Activated CD4-positive, alpha-beta T cell treated with anti-CD3 and anti-CD28 coated beads, Interleukin-2, amount 10 ng/mL, durations not matched to agents 24 days and 14 days (primary cell): Measurements from ENCODE around the gene SNCAIP. TPM values are rescaled to one million over a fixed set of nuclear protein-coding genes. Genes with fewer than 3 reads are reported as not detected.

Source experiments
- DNase-seq: peaks from one replicate; pipeline ENCODE4 v3.0.0; 2022
- H3K27ac Mint-ChIP-seq: one replicate; pipeline ENCODE4 v1.8.0; 2022; ENCODE audit warnings: mild to moderate bottlenecking, mixed read lengths
- H3K27me3 Mint-ChIP-seq: one replicate; pipeline ENCODE4 v1.8.0; 2022; ENCODE audit warnings: mixed read lengths
- H3K36me3 Mint-ChIP-seq: one replicate; pipeline ENCODE4 v1.8.0; 2022; ENCODE audit warnings: low read depth, mild to moderate bottlenecking, mixed read lengths
- H3K4me1 Mint-ChIP-seq: one replicate; pipeline ENCODE4 v1.8.0; 2021; ENCODE audit warnings: mixed read lengths
- H3K4me3 Mint-ChIP-seq: one replicate; pipeline ENCODE4 v1.8.0; 2022; ENCODE audit warnings: mild to moderate bottlenecking, moderate library complexity, mixed read lengths
- H3K9me3 Mint-ChIP-seq: one replicate; pipeline ENCODE4 v1.8.0; 2021; ENCODE audit warnings: mixed read lengths
- intact Hi-C: fragments of 100-400 bp; cut with micrococcal nuclease; formaldehyde crosslinking; loops from one replicate; pipeline ENCODE4 v1.15.1; 2023
- total RNA-seq: library from RNA; stranded (reverse); gene quantifications from 2 replicates; pipeline ENCODE4 v1.2.3, GENCODE V29; 2022

The SNCAIP gene
- total RNA-seq, 1 donor from 2014 or later: not detected

- intact Hi-C loops: no loop called here
Observed at GRCh38 chr5:122300374-122300773, 11.7 kb upstream of the SNCAIP start.

DNA sequence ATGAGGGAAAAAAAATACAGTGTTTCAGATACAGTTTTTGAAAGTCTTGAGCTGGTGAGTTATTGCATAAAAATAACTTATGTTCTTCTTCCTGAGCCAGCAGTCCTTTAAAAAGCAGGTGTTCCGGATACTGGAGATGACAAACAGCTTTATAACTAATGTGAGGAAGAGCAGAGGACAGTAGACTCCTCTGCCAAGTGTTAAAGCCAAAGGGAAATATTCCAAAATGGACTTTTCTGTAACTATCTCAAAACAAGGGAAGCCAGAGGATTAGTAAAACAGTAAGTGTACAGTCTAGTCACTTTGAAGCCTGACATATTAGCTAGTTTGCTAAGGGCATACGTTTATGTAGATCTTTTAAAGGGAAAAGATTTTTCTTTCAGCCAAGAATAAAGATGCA is 11.0 kb upstream of the SNCAIP start:
- H3K9me3 Mint-ChIP-seq: no peaks in the 10 kb centered on the region
- DNase-seq: no peak
- no peaks in the 10 kb centered on the region for H3K4me1 Mint-ChIP-seq
- H3K27ac Mint-ChIP-seq: no peak overlapping the region
- intact Hi-C loops: no loop called here
- H3K27me3 Mint-ChIP-seq: no peaks in the 10 kb centered on the region
- H3K36me3 Mint-ChIP-seq: no peaks in the 10 kb centered on the region
- H3K4me3 Mint-ChIP-seq: no peak overlapping the region

More at GRCh38 chr5:122300374-122300773, 11.7 kb upstream of the SNCAIP start:
- no peak overlapping the region for H3K4me3 Mint-ChIP-seq
- H3K27ac Mint-ChIP-seq: no peak overlapping the region
- no peaks in the 10 kb centered on the region for H3K4me1 Mint-ChIP-seq
- no peaks in the 10 kb centered on the region for H3K9me3 Mint-ChIP-seq
- no peak for DNase-seq
- H3K36me3 Mint-ChIP-seq: no peaks in the 10 kb centered on the region
- no peaks in the 10 kb centered on the region for H3K27me3 Mint-ChIP-seq

DNA sequence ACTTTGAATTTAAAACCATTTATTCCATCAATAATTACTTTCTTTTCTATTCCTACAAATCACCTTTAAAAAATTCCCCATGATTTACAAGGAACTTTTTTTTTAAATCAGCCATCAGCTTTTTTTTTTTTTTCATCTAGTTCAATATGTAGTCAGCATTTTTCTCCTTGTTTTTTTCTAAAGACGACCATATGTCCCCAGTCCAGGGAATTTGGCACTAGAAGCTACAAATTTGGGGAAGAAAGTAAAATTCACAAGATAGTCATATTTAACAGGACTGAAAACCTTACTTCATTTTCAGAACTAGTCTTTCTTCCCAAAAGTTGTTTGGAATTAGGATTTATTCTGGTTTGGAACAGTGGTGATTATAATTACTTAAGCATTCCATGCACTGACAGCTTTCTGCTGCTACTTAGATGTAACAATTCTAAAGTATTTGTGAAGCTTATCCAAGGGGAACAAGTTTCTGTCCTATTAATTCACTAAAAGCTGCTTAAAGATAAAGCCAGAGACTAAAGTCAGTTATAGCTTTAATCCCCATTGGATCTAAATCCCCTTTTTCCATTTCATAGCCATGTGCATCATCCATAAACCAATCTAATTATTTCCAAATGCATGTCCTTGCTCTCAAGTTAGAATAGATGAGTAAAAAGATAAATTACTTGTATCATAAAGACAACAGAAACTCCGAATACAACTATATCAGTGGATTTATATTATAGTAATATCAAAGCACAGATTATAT is 7.4 kb upstream of the SNCAIP start:
- peaks cover 7% of the 10 kb centered on the region for H3K27me3 Mint-ChIP-seq
- no peaks in the 10 kb centered on the region for H3K4me1 Mint-ChIP-seq
- intact Hi-C loops: no loop called here

DNA sequence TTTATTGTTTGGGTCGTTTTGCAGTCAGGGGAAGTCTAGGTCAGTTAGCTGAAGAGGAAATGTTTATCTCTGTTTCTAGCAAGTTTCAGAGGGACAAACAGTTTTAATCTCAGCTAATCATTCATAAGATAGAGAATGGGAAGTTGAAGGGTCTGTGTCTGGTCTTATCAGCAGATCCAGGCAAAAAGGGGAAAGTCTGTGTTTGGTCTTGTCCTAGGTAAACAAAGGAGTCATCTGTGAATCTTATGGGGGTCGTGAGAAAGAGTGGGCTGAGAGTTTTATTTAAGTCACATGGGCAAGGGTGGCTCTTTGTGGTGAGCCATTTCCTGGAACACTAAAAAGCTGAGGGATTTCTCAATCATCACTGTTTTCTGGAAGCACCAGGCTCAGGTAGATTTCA is 5.6 kb upstream of the SNCAIP start:
- no peaks in the 10 kb centered on the region for H3K4me1 Mint-ChIP-seq
- no peak overlapping the region for H3K4me3 Mint-ChIP-seq
- no peak for DNase-seq
- H3K27me3 Mint-ChIP-seq: peaks cover 24% of the 10 kb centered on the region
- no peak overlapping the region for H3K27ac Mint-ChIP-seq
- no peaks in the 10 kb centered on the region for H3K36me3 Mint-ChIP-seq
- no peaks in the 10 kb centered on the region for H3K9me3 Mint-ChIP-seq
- intact Hi-C loops: no loop called here

More for the DNA sequence above, 7.4 kb upstream of the SNCAIP start:
- H3K36me3 Mint-ChIP-seq: no peaks in the 10 kb centered on the region
- H3K9me3 Mint-ChIP-seq: no peaks in the 10 kb centered on the region
- H3K4me3 Mint-ChIP-seq: no peak overlapping the region
- no peak for DNase-seq
- no peak overlapping the region for H3K27ac Mint-ChIP-seq

DNA sequence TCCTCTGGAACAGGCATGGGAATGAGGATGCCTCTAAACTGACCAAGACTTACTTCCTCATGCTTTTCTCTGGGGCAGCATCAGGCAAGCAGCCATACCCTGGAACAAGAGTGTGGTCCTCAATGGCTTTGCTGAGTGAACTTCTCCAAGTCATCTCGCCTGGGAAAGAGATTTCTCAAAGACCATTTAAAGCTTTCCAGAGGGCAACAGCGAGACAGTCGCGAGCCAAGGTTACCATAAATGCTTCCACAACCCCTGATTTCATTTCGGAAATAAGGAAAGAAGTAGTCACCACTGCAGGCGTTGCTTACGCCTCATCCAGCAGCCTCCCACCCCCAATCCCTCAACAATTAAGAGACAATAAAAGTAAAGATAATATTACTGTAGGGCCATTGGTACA is 1.1 kb upstream of the SNCAIP start:
- H3K27me3 Mint-ChIP-seq: peaks cover 50% of the 10 kb centered on the region

DNA sequence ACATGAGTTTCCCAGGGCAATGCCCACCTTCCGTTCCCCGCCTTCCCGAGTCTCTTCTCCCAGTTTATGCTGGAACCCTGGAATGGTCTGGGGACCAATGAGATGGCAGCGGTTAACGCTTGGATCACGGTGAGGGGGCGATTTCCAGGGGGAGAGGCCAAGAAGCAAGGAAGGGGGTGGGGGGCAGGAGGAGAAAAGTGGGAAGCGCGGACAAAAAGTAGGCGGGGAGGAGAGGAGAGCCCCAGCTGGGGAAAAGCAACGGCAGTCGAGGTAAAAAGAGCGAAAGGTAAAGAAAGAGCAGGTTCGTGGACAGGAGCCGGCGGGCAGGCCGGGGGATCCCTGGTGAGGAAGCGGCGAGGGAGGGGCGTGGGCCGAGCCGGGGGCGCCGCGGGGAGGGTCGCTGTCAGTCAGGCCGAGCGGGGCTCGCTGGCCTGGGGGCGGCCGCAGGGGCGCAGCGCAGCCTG is 508 bp upstream of the SNCAIP start:
- H3K27me3 Mint-ChIP-seq: peaks cover 53% of the 10 kb centered on the region
- H3K36me3 Mint-ChIP-seq: no peaks in the 10 kb centered on the region
- no peak overlapping the region for H3K4me3 Mint-ChIP-seq
- no peak for DNase-seq
- peaks cover 2% of the 10 kb centered on the region for H3K4me1 Mint-ChIP-seq
- no peaks in the 10 kb centered on the region for H3K9me3 Mint-ChIP-seq
- intact Hi-C loops: loop anchor here (5.0 kb wide), 1 partner anchor 786 kb away; no protein-coding TSS in a partner anchor
- no peak overlapping the region for H3K27ac Mint-ChIP-seq

More for the DNA sequence above, 1.1 kb upstream of the SNCAIP start:
- no peak overlapping the region for H3K27ac Mint-ChIP-seq
- peaks cover 2% of the 10 kb centered on the region for H3K4me1 Mint-ChIP-seq
- no peaks in the 10 kb centered on the region for H3K9me3 Mint-ChIP-seq
- H3K36me3 Mint-ChIP-seq: no peaks in the 10 kb centered on the region
- intact Hi-C loops: loop anchor here (5.0 kb wide), 1 partner anchor 786 kb away; no protein-coding TSS in a partner anchor
- no peak overlapping the region for H3K4me3 Mint-ChIP-seq
- DNase-seq: no peak

DNA sequence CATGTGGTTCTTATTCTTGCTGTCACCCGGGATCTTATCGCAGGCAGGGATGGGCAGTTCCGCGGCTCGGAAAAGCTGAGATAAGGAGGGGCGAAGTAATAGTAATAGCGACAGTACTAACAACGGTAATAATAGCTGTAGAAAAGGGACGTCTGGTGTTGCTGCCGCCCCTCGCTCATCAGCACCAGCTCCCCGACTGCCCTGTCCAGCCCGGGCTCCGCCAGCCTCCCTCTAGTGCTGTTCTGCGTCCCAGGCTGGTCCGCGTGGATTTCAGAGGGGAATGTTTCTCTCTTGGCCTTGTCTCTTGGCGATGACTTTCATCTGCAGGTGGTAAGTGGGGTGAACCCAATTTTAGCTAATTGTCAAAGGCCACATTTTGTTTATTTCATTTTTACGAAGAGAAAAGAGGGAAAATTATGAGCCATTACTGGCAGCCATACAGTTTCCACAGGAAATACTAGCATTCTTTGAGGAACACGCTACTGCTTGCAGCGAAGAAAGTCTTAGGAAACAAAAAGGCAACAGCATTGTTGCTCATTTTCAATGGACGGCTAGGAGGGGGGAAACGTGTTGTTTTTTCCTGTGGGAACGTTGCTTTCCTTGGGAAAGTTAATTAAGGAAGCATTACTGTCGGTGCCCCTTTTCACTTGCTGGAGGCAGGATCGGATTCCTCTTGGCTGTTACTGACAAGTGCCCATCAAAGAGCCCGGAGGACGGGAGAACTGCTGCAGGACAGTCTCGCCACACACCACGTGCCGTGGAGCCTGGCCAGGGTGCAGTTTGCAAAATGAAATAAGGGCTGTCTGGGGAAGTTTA is 762 bp downstream of the SNCAIP start:
- Mint-ChIP-seq H3K27me3 (peaks cover 51% of the 10 kb centered on the region), H3K36me3 (no peaks in the 10 kb centered on the region), H3K4me3 (peak overlapping the region; percentile 21), H3K9me3 (no peaks in the 10 kb centered on the region), H3K27ac (no peak overlapping the region), H3K4me1 (peaks cover 2% of the 10 kb centered on the region)
- intact Hi-C loops: loop anchor here (5.0 kb wide), 1 partner anchor 785 kb away; no protein-coding TSS in a partner anchor
- DNase-seq: no peak

DNA sequence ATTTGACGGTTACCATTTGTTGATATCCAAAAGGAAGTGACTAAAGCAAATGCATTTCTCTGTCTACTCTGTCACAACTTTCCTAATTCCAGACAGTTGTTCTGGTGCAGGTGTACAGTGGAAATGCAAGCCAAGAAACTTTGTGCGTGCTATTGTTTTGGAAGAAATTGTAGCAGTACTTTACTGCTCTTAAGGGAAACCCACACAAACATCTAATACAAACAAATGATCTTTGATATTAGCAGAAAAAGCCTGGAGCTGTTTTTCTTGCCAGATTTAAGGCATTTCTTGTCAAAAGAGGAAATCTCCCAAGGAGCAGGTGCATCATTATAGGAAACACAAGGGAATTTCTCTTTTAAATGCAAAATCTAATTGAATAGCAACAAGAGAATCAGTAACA is 2.0 kb downstream of the SNCAIP start:
- H3K4me3 Mint-ChIP-seq: no peak overlapping the region
- no peaks in the 10 kb centered on the region for H3K9me3 Mint-ChIP-seq
- no peak overlapping the region for H3K27ac Mint-ChIP-seq
- DNase-seq: no peak
- intact Hi-C loops: loop anchor here (5.0 kb wide), 1 partner anchor 783 kb away; no protein-coding TSS in a partner anchor
- peaks cover 2% of the 10 kb centered on the region for H3K4me1 Mint-ChIP-seq
- peaks cover 51% of the 10 kb centered on the region for H3K27me3 Mint-ChIP-seq
- no peaks in the 10 kb centered on the region for H3K36me3 Mint-ChIP-seq

GRCh38 chr5:122315521-122315920 is 3.5 kb downstream of the SNCAIP start:
- Mint-ChIP-seq H3K4me1 (peaks cover 2% of the 10 kb centered on the region), H3K27ac (no peak overlapping the region), H3K4me3 (no peak overlapping the region), H3K36me3 (no peaks in the 10 kb centered on the region), H3K27me3 (peaks cover 39% of the 10 kb centered on the region), H3K9me3 (no peaks in the 10 kb centered on the region)
- intact Hi-C loops: no loop called here
- DNase-seq: no peak

DNA sequence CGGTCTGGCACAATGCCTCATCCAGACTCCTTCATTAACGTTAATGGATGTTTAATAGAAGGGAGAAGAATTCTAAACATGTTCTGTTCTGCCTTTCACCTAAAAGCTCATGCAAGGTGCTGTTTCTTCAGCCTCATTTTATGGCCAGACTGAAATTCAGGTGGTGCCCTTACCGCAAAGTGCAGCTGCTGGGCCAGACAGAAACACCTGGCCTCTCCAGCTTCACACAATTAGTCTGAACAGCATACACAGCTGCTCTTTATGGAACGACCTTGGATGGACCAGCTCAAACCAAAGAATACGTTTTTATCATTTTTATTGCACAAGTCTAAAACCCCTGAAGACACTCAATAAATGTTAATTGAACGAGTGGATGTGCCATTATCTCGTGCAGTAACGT is 4.6 kb downstream of the SNCAIP start:
- Mint-ChIP-seq H3K9me3 (no peaks in the 10 kb centered on the region), H3K27ac (no peak overlapping the region), H3K4me1 (peaks cover 2% of the 10 kb centered on the region), H3K27me3 (peaks cover 28% of the 10 kb centered on the region), H3K36me3 (no peaks in the 10 kb centered on the region), H3K4me3 (no peak overlapping the region)
- intact Hi-C loops: no loop called here
- no peak for DNase-seq

GRCh38 chr5:122319897-122320296 is 7.9 kb downstream of the SNCAIP start:
- Mint-ChIP-seq H3K4me3 (no peak overlapping the region), H3K4me1 (no peaks in the 10 kb centered on the region), H3K27ac (no peak overlapping the region), H3K36me3 (no peaks in the 10 kb centered on the region), H3K27me3 (peaks cover 6% of the 10 kb centered on the region), H3K9me3 (no peaks in the 10 kb centered on the region)
- intact Hi-C loops: no loop called here
- no peak for DNase-seq

DNA sequence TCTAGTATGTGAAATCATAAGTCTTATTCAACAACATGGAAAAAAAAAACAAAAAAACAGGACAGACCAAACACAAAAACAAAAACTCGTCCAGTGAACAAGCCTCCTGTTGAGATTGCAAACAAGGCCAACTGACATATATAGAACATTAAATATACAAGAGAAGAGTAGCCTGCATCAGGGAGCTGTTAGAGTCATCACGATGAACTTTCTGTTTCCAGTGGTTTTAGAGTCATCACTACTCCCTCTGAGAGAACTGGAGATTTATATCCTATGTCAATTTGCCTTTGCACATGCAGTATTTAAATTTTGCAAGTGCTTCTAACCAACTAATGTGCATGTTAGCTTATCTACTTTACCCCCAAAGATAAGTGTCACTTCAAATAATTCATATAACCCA is 9.9 kb downstream of the SNCAIP start:
- DNase-seq: no peak
- Mint-ChIP-seq H3K4me1 (no peaks in the 10 kb centered on the region), H3K36me3 (no peaks in the 10 kb centered on the region), H3K9me3 (no peaks in the 10 kb centered on the region), H3K27ac (no peak overlapping the region), H3K27me3 (no peaks in the 10 kb centered on the region), H3K4me3 (no peak overlapping the region)
- intact Hi-C loops: no loop called here

- Mint-ChIP-seq H3K27ac (no peak overlapping the region), H3K4me1 (no peaks in the 10 kb centered on the region), H3K9me3 (no peaks in the 10 kb centered on the region), H3K4me3 (no peak overlapping the region), H3K36me3 (no peaks in the 10 kb centered on the region), H3K27me3 (no peaks in the 10 kb centered on the region)
- intact Hi-C loops: no loop called here
- DNase-seq: no peak
Observed at GRCh38 chr5:122322801-122323548, 10.9 kb downstream of the SNCAIP start.
